Sigmoid colon (tissue), 4 donors: Measurements from ENCODE around the gene GEMIN4.

Experiments
- EP300 ChIP-seq, 4 donors: sonication (generic); formaldehyde crosslinking; IDR thresholded peaks; one replicate each; pipeline ENCODE4 v1.6.1; 2017; ENCODE audit warnings: antibody characterized with exemption in 4 of 4
- POLR2AphosphoS5 ChIP-seq, 4 donors: sonication (generic); formaldehyde crosslinking; IDR thresholded peaks; one replicate each; pipeline ENCODE4 v1.6.1; 2017; ENCODE audit warnings: antibody characterized with exemption in 4 of 4
- TF ChIP-seq, protein P1 (sequence below), 4 experiments: fragments of 450-650 bp in 3 of 4; fragments of 200-600 bp in 1 of 4; IDR thresholded peaks; one replicate each; pipeline ENCODE4 v1.5.1; 2016 to 2019; ENCODE audit warnings: antibody characterized with exemption in 4 of 4, mild to moderate bottlenecking in 3 of 4, moderate library complexity in 2 of 4

DNA sequence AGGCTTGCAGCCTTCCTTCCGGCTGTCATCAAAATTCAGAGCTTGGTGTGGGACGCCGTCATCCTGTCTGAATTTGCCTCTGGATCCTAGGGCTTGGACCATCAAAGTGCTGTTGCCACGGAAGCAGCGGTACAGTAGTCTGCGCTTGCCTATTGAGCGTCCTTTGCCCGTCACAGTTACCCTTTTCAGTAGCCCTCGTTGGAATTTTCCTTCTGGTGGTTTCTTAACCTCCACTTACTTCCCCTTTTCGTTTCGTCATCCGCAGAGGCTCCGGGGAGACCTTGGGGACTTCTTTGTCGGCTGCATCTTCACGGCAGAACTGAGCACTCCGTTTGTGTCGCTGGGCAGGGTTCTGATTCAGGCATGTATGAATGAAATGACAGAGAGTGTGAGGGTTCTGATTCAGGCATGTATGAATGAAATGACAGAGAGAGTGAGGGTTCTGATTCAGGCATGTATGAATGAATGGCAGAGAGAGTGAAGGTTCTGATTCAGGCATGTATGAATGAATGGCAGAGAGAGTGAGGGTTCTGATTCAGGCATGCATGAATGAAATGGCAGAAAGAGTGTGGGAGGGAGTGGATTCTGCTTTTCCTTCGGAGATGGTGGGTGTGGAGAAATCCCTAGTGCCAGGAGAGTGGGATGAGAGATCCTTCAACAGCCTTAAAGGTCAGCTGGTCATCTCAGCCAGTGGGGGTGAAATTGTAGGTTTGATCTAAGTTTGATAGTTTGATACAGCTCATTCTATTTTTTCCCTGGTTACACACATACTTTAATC lies 11.6 kb downstream of the GEMIN4 start:
- TF ChIP-seq, protein P1, sequence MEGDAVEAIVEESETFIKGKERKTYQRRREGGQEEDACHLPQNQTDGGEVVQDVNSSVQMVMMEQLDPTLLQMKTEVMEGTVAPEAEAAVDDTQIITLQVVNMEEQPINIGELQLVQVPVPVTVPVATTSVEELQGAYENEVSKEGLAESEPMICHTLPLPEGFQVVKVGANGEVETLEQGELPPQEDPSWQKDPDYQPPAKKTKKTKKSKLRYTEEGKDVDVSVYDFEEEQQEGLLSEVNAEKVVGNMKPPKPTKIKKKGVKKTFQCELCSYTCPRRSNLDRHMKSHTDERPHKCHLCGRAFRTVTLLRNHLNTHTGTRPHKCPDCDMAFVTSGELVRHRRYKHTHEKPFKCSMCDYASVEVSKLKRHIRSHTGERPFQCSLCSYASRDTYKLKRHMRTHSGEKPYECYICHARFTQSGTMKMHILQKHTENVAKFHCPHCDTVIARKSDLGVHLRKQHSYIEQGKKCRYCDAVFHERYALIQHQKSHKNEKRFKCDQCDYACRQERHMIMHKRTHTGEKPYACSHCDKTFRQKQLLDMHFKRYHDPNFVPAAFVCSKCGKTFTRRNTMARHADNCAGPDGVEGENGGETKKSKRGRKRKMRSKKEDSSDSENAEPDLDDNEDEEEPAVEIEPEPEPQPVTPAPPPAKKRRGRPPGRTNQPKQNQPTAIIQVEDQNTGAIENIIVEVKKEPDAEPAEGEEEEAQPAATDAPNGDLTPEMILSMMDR (IDR thresholded peaks at IDR 0.05): no peak
- TF ChIP-seq POLR2AphosphoS5 (IDR thresholded peaks at IDR 0.05) (no peak), EP300 (IDR thresholded peaks at IDR 0.05) (no peak)
